CD14-positive monocyte (primary cell): ENCODE measurements around the gene PTPN18. TPM values are rescaled to one million over a fixed set of nuclear protein-coding genes. Genes with fewer than 3 reads are reported as not detected.
A peak's percentile ranks its signal among the peaks of the same experiment; 100 is the strongest.

ENCODE experiments used
- DNase-seq, 3 donors: peaks; one replicate each; pipeline ENCODE4 v3.0.0-alpha.2; 2011 to 2022
- H2AFZ ChIP-seq: 2 replicates; pipeline ENCODE4 v1.6.0; 2012; ENCODE audit warnings: mild to moderate bottlenecking, low read depth, low read length, inconsistent platforms; ENCODE audit not compliant: insufficient read depth, poor library complexity, severe bottlenecking
- H3K27ac ChIP-seq, 2 donors: 1 replicate in 1 of 2; 2 replicates in 1 of 2; pipeline ENCODE4 v1.5.1; 2012 to 2013; ENCODE audit warnings: low read length in 2 of 2, control low read depth in 1 of 2, inconsistent platforms in 1 of 2, low read depth in 1 of 2, mild to moderate bottlenecking in 1 of 2
- H3K27me3 ChIP-seq, 2 donors: one replicate each; pipeline versions ENCODE4 v1.6.0 to v1.6.1; 2011 to 2013; ENCODE audit warnings: low read length in 2 of 2; ENCODE audit not compliant: control insufficient read depth in 2 of 2, insufficient read depth in 2 of 2
- H3K36me3 ChIP-seq, 2 donors: replicated peaks in 1 of 2; 1 replicate in 1 of 2; 2 replicates in 1 of 2; pipeline versions ENCODE4 v1.5.1 to v1.6.1; 2012 to 2013; ENCODE audit warnings: low read length in 2 of 2, control low read depth in 1 of 2, inconsistent platforms in 1 of 2, mild to moderate bottlenecking in 1 of 2; ENCODE audit not compliant: insufficient read depth in 2 of 2, control insufficient read depth in 1 of 2
- H3K4me1 ChIP-seq, 2 donors: 1 replicate in 1 of 2; 2 replicates in 1 of 2; pipeline versions ENCODE4 v1.5.1 to v1.6.1; 2012 to 2013; ENCODE audit warnings: low read length in 2 of 2, control low read depth in 1 of 2, inconsistent platforms in 1 of 2, mild to moderate bottlenecking in 1 of 2, moderate library complexity in 1 of 2; ENCODE audit not compliant: insufficient read depth in 2 of 2, control insufficient read depth in 1 of 2
- H3K4me2 ChIP-seq: replicated peaks from 2 replicates; pipeline ENCODE3; 2012; ENCODE audit warnings: low read length, moderate library complexity, mild to moderate bottlenecking; ENCODE audit not compliant: poor library complexity, severe bottlenecking; ENCODE audit errors: extremely low read depth
- H3K4me3 ChIP-seq, 3 experiments: fragments of 200-600 bp in 1 of 3; sonication (generic) in 1 of 3; replicated peaks in 1 of 3; 1 replicate in 2 of 3; 2 replicates in 1 of 3; pipeline ENCODE4 v1.5.1; 2011 to 2013; ENCODE audit warnings: low read length in 3 of 3, mild to moderate bottlenecking in 3 of 3, control low read depth in 2 of 3, low read depth in 2 of 3, inconsistent platforms in 1 of 3, moderate library complexity in 1 of 3
- H3K79me2 ChIP-seq: 2 replicates; pipeline ENCODE4 v1.6.0; 2012; ENCODE audit warnings: mild to moderate bottlenecking, control low read depth, inconsistent platforms, low read length, moderate library complexity; ENCODE audit not compliant: insufficient read depth
- H3K9ac ChIP-seq: 2 replicates; pipeline ENCODE4 v1.6.0; 2017; ENCODE audit warnings: low read length, mild to moderate bottlenecking; ENCODE audit not compliant: insufficient read depth, poor library complexity, severe bottlenecking
- H3K9me3 ChIP-seq, 2 donors: replicated peaks in 1 of 2; 1 replicate in 1 of 2; 2 replicates in 1 of 2; pipeline versions ENCODE4 v1.5.1 to v1.6.1; 2012 to 2013; ENCODE audit warnings: low read length in 2 of 2, control low read depth in 1 of 2; ENCODE audit not compliant: control insufficient read depth in 1 of 2, insufficient read depth in 1 of 2
- H4K20me1 ChIP-seq: 2 replicates; pipeline ENCODE4 v1.6.0; 2012; ENCODE audit warnings: mild to moderate bottlenecking, low read length, control low read depth, moderate library complexity; ENCODE audit not compliant: insufficient read depth
- H3K27ac Mint-ChIP-seq, 7 donors: one replicate each; pipeline ENCODE4 v1.8.0; 2020; ENCODE audit warnings: mild to moderate bottlenecking in 7 of 7, mixed read lengths in 7 of 7, moderate library complexity in 6 of 7, inconsistent platforms in 2 of 7
- H3K27me3 Mint-ChIP-seq, 3 donors: one replicate each; pipeline ENCODE4 v1.8.0; 2021 to 2022; ENCODE audit warnings: low read depth in 3 of 3, mild to moderate bottlenecking in 3 of 3, mixed read lengths in 3 of 3, moderate library complexity in 3 of 3, inconsistent platforms in 1 of 3
- H3K36me3 Mint-ChIP-seq, 2 donors: one replicate each; pipeline ENCODE4 v1.8.0; 2020; ENCODE audit warnings: mixed read lengths in 2 of 2, inconsistent platforms in 1 of 2, mild to moderate bottlenecking in 1 of 2
- H3K4me1 Mint-ChIP-seq: one replicate; pipeline ENCODE4 v1.8.0; 2020; ENCODE audit warnings: mild to moderate bottlenecking, mixed read lengths
- H3K4me3 Mint-ChIP-seq, 2 donors: one replicate each; pipeline ENCODE4 v1.8.0; 2020; ENCODE audit warnings: mild to moderate bottlenecking in 2 of 2, mixed read lengths in 2 of 2, moderate library complexity in 1 of 2
- H3K9me3 Mint-ChIP-seq, 7 donors: one replicate each; pipeline ENCODE4 v1.8.0; 2020 to 2022; ENCODE audit warnings: mixed read lengths in 7 of 7, mild to moderate bottlenecking in 6 of 7, moderate library complexity in 6 of 7, inconsistent platforms in 2 of 7
- CTCF ChIP-seq: fragments of 200-600 bp; IDR thresholded peaks from one replicate; pipeline ENCODE4 v1.8.0; 2022; ENCODE audit warnings: antibody characterized with exemption, mild to moderate bottlenecking
- WGBS: methylation state at CpG from one replicate; pipeline ENCODE4 v1.1.5; 2013; ENCODE audit warnings: missing lambda C conversion rate; ENCODE audit not compliant: insufficient coverage; 5-methylcytosine and 5-hydroxymethylcytosine counted together
- intact Hi-C, 2 donors: fragments of 100-400 bp; cut with micrococcal nuclease; formaldehyde crosslinking; loops; one replicate each; pipeline versions ENCODE4 v1.15.0 to v1.15.1; 2023
- polyA plus RNA-seq, 3 donors: library from polyadenylated mRNA; depleted of rRNA in 1 of 3; unstranded in 2 of 3; stranded (reverse) in 1 of 3; fragments of 300-500 nt in 2 of 3; fragments of >200 nt in 1 of 3; fragmentation: Illumina TruSeq in 2 of 3; gene quantifications; 1 replicate in 2 of 3; 2 replicates in 1 of 3; pipeline ENCODE4 v1.2.3, GENCODE V29; 2012 to 2021

Gene PTPN18
- polyA plus RNA-seq, 3 donors = 72.2 to 365 (median 102) TPM

GRCh38 chr2:130336150-130336876, 19.5 kb upstream of the PTPN18 start:
- no peak overlapping the region for H2AFZ ChIP-seq
- H3K9me3 ChIP-seq = no peaks in the 10 kb centered on the region
- H3K27ac ChIP-seq = no peak overlapping the region
- H3K4me3 ChIP-seq = no peak overlapping the region
- H3K4me1 ChIP-seq = peaks cover 9 to 27% of the 10 kb centered on the region in 2 donors
- H3K79me2 ChIP-seq = peaks cover 3% of the 10 kb centered on the region
- H3K27me3 Mint-ChIP-seq = peaks cover 13 to 17% (median 15%) of the 10 kb centered on the region in 3 donors
- no peaks in the 10 kb centered on the region for H4K20me1 ChIP-seq
- peak overlapping the region; percentile 18 for H3K4me2 ChIP-seq
- intact Hi-C loops = no loop called here
- TF ChIP-seq CTCF = no peak
- H3K36me3 Mint-ChIP-seq = peaks cover 30 to 31% of the 10 kb centered on the region in 2 donors
- H3K9ac ChIP-seq = no peak overlapping the region
- H3K4me1 Mint-ChIP-seq = peaks cover 20% of the 10 kb centered on the region
- peaks cover 0 to 7% (median 5%) of the 10 kb centered on the region in 7 donors for H3K9me3 Mint-ChIP-seq
- H3K4me3 Mint-ChIP-seq = no peak overlapping the region
- no peak overlapping the region for H3K27ac Mint-ChIP-seq
- peaks cover 2 to 4% of the 10 kb centered on the region in 2 donors for H3K27me3 ChIP-seq
- no peak for DNase-seq
- WGBS = 84% methylated on average over 3 of the region's 13 CpGs
- H3K36me3 ChIP-seq = peaks cover 23 to 27% of the 10 kb centered on the region in 2 donors

- Histone ChIP-seq H4K20me1 (no peaks in the 10 kb centered on the region), H3K4me1 (peaks cover 11 to 32% of the 10 kb centered on the region in 2 donors), H2AFZ (no peak overlapping the region), H3K27ac (no peak overlapping the region), H3K9me3 (no peaks in the 10 kb centered on the region), H3K4me2 (peak overlapping the region; percentile 18), H3K4me3 (peak overlapping the region in 1 of 3 experiments; percentile 34), H3K36me3 (peaks cover 23 to 27% of the 10 kb centered on the region in 2 donors), H3K27me3 (peaks cover 0 to 3% of the 10 kb centered on the region in 2 donors), H3K79me2 (peaks cover 3% of the 10 kb centered on the region), H3K9ac (no peak overlapping the region)
- peak overlapping the region; percentile 34 to 53 for H3K4me3 Mint-ChIP-seq
- peak; percentile 39 to 49 (median 48) for DNase-seq
- H3K4me1 Mint-ChIP-seq = peaks cover 24% of the 10 kb centered on the region
- H3K36me3 Mint-ChIP-seq = peaks cover 30 to 31% of the 10 kb centered on the region in 2 donors
- H3K9me3 Mint-ChIP-seq = peaks cover 0 to 7% (median 5%) of the 10 kb centered on the region in 7 donors
- WGBS = 77% methylated on average over 25 of the region's 29 CpGs
- intact Hi-C loops = no loop called here
- peaks cover 8 to 11% (median 9%) of the 10 kb centered on the region in 3 donors for H3K27me3 Mint-ChIP-seq
- TF ChIP-seq CTCF = no peak
- peak overlapping the region in 1 of 7 donors; percentile 43 for H3K27ac Mint-ChIP-seq
Observed at GRCh38 chr2:130336877-130337734, 18.8 kb upstream of the PTPN18 start.
